Measurements from ENCODE around the gene PCDH18. TPM values are rescaled to one million over a fixed set of nuclear protein-coding genes. Genes with fewer than 3 reads are reported as not detected.
"Not testable (repeated sequence)": the region's sequence is repeated elsewhere in the genome, so short reads cannot be mapped to it uniquely, and the experiment has no call there.

Gene PCDH18
- total RNA-seq, result 0.13 and 0.38 TPM in 2 replicates

- peak in 1 of 2 donors; percentile 35 for DNase-seq (ENCODE audit: low read depth in 2 of 2)
Observed at GRCh38 chr4:137531986-137532868, at the start of gene PCDH18. TSS of gene PCDH18 (minus strand) at chr4:137532494. CDS start at chr4:137532088, 406 bp downstream.

- DNase-seq (ENCODE audit: low read depth in 2 of 2), result no peak
Observed at GRCh38 chr4:137576446-137576845, 44.2 kb upstream of the PCDH18 start.

- no peak for DNase-seq (ENCODE audit: low read depth in 2 of 2)
Observed at GRCh38 chr4:137572647-137573046, 40.4 kb upstream of the PCDH18 start.

- DNase-seq (ENCODE audit: low read depth in 2 of 2), result no peak
Observed at GRCh38 chr4:137572163-137572562, 39.9 kb upstream of the PCDH18 start.

GRCh38 chr4:137559801-137560200 is 27.5 kb upstream of the PCDH18 start:
- DNase-seq (ENCODE audit: low read depth in 2 of 2), result no peak

GRCh38 chr4:137558951-137559350 is 26.7 kb upstream of the PCDH18 start:
- no peak for DNase-seq (ENCODE audit: low read depth in 2 of 2)

- DNase-seq (ENCODE audit: low read depth in 2 of 2), result no peak
Observed at GRCh38 chr4:137545461-137545861, 13.2 kb upstream of the PCDH18 start.

GRCh38 chr4:137543648-137544047 is 11.4 kb upstream of the PCDH18 start:
- no peak for DNase-seq (ENCODE audit: low read depth in 2 of 2)

GRCh38 chr4:137543198-137543597 is 10.9 kb upstream of the PCDH18 start:
- DNase-seq (ENCODE audit: low read depth in 2 of 2), result no peak

GRCh38 chr4:137541876-137542646 is 9.8 kb upstream of the PCDH18 start:
- DNase-seq (ENCODE audit: low read depth in 2 of 2), result no peak

- DNase-seq (ENCODE audit: low read depth in 2 of 2), result no peak
Observed at GRCh38 chr4:137541181-137541580, 8.9 kb upstream of the PCDH18 start.

GRCh38 chr4:137540356-137540755 is 8.1 kb upstream of the PCDH18 start:
- DNase-seq (ENCODE audit: low read depth in 2 of 2), result no peak

- DNase-seq (ENCODE audit: low read depth in 2 of 2), result no peak
Observed at GRCh38 chr4:137538526-137538925, 6.2 kb upstream of the PCDH18 start.

GRCh38 chr4:137537807-137538206 is 5.5 kb upstream of the PCDH18 start:
- DNase-seq (ENCODE audit: low read depth in 2 of 2), result not testable (repeated sequence)

GRCh38 chr4:137536789-137537561 is 4.7 kb upstream of the PCDH18 start:
- DNase-seq (ENCODE audit: low read depth in 2 of 2), result no peak

GRCh38 chr4:137535718-137536117 is 3.4 kb upstream of the PCDH18 start:
- no peak for DNase-seq (ENCODE audit: low read depth in 2 of 2)

GRCh38 chr4:137534516-137534915 is 2.2 kb upstream of the PCDH18 start:
- DNase-seq (ENCODE audit: low read depth in 2 of 2), result no peak

- DNase-seq (ENCODE audit: low read depth in 2 of 2), result no peak
Observed at GRCh38 chr4:137533855-137534254, 1.6 kb upstream of the PCDH18 start.

GRCh38 chr4:137532869-137533236 is 559 bp upstream of the PCDH18 start:
- DNase-seq (ENCODE audit: low read depth in 2 of 2), result no peak

- DNase-seq (ENCODE audit: low read depth in 2 of 2), result no peak
Observed at GRCh38 chr4:137531168-137531985, 917 bp downstream of the PCDH18 start.

- DNase-seq (ENCODE audit: low read depth in 2 of 2), result no peak
Observed at GRCh38 chr4:137530176-137530575, 2.1 kb downstream of the PCDH18 start.

All from dermis microvascular lymphatic vessel endothelial cell (primary cell).